Cardiac septum (tissue), 1 donor: ENCODE results near the gene TBL1X. TPM values are rescaled to one million over a fixed set of nuclear protein-coding genes. Genes with fewer than 3 reads are reported as not detected.

Experiments
- DNase-seq: peaks from one replicate; pipeline ENCODE4 v3.0.0-alpha.2; 2020; ENCODE audit warnings: low spot score
- intact Hi-C: fragments of 100-400 bp; cut with DNase I; formaldehyde crosslinking; loops from one replicate; pipeline ENCODE4 v1.14.0; 2022
- total RNA-seq: library from RNA; stranded (reverse); fragmentation: NEBNext Ultra II Directional; extraction: Animal tissue kit (Norgen Biotek cat#: 25700); gene quantifications from one replicate; pipeline ENCODE4 v1.2.1, GENCODE V29; 2021
- donor health status: DM: no; HTN: no; CAD: no.

TBL1X gene
- total RNA-seq, 1 donor from 2014 or later, result 11.3 TPM

GRCh38 chrX:9609499-9609898 is 144.6 kb downstream of the TBL1X start:
- intact Hi-C loops, result no loop called here
- DNase-seq, result no peak

DNA sequence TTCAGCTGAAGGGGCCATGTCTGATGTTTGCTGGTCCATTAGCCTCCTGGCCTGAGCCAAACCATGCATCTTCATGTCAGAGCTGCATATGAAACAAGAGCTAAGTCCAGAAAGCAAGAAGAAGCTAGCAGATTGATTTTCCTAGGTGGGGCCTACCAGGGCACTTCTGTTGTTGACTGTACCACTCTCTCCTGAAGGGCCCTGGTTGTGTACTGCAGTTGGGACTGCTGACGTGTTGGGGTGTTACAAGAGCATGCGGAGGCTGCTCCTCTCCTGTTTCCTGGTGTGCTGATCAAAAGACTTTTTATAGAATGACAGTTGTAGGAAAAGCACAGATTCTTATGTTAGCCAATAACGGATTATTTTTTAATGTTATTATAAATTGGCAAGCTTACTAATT is 145.1 kb downstream of the TBL1X start:
- DNase-seq, result no peak
- intact Hi-C loops, result no loop called here

GRCh38 chrX:9610771-9611392 is 146.0 kb downstream of the TBL1X start:
- DNase-seq, result no peak
- intact Hi-C loops, result no loop called here

DNA sequence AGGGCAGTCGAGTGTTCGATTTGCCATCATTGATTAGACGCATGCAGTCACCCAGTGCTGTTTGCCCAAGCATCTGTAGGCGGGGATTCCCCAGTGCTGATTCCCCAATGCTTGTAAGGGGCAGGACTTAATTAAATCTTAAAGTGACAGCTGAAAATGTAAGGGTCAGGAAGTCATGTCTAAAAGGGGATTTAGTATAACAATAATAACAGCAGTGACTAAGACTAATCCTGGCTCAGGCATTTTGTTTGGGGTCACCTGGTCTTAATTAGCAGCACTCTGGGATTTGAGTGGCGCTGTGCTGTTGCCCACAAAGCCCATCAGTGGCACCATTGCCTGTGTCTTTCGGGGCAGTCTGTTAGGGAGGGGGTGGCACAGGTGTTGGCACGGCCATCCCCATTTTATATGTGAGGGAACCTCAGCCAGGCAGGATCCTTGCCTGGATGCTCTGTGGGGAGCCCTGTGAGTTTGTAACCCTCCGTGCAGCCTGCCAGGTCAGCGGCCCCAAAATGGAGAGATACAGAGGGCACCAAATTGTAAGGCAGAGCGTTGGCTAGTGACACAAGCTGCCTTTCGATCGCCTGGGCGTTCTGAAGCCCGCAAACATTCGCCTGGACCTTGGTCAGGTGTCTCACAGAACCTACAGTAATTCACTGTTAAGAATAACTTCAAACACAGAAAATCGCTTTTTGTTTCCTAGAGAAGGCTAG is 146.7 kb downstream of the TBL1X start:
- intact Hi-C loops, result no loop called here
- DNase-seq, result no peak

DNA sequence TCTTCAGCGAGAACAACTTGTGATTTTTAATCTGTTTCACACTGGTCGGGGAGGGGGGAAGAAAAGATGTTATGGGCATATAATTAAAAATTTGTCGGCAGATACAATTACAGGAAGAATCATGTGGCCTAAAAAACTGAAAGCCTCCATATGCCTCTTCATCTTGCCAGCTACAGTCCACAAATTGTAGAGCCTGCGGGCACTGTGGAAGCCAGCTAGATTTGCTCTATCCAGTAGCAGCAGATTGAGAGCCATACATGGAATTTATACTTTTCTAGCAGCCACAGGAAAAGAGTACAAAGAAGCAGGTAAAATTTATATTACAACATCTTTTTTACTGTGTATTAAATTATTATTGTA is 147.3 kb downstream of the TBL1X start:
- DNase-seq, result no peak
- intact Hi-C loops, result no loop called here

DNA sequence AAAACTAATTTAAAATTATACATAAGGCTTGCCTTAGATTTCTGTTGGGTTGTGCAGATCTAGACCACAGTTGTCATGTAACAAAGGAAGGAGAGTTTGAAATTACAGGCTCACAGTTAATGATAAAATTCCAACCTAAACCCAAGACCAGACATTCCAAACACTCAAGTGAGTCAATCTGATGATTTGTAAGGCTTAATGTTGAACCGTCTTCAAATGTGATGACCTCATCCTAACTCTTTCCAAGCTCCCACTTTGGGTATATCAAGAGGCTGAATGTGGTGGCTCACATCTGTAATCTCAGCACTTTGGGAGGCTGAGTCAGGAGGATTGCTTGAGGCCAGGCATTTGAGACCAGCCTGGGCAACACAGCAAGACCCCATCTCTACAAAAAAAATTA is 149.2 kb downstream of the TBL1X start:
- intact Hi-C loops, result no loop called here
- no peak for DNase-seq

DNA sequence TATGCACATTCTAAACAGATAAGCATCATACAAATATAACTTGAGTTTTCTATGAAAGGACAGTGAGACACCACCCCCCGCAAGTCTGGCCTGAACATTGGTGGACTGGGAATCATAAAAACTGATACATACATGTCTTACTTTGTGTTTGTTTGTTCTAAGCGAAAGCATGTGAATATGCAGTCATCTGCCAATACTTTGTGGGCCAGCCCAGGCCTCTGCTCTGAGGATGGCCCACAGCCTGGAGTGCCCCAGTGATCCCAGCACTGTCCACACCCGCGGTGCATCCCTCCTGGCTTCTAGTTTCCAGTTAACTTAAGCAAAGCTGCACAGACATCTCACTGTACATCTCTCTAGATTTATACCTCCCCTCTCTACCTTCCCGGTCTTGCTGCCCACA is 154.3 kb downstream of the TBL1X start:
- DNase-seq, result no peak
- intact Hi-C loops, result no loop called here

- DNase-seq, result no peak
- intact Hi-C loops, result no loop called here
Measured at GRCh38 chrX:9619581-9619980, 154.7 kb downstream of the TBL1X start.

GRCh38 chrX:9622128-9622527 is 157.3 kb downstream of the TBL1X start:
- intact Hi-C loops, result no loop called here
- DNase-seq, result no peak

DNA sequence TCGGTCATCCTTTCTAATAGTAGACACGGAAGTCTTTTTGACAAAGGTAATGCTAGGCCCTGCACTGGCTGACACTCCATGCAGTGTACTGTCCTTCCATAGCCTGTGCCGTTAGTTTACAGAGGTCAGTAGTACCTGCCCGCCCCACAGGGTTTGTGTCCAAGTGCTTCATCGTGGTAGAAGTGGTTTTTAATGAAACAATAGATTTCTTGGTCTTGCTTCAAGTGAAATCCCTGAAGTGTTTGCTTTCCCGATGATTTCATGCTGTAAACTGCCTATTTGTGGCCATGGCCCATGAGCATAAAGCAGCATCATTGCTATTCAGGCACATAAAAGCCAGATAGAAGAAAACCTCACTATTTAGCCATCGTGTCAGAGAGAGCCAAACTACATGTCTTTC is 161.5 kb downstream of the TBL1X start:
- intact Hi-C loops, result no loop called here
- DNase-seq, result no peak

- no peak for DNase-seq
- intact Hi-C loops, result no loop called here
Measured at GRCh38 chrX:9627922-9628321, 163.1 kb downstream of the TBL1X start.

DNA sequence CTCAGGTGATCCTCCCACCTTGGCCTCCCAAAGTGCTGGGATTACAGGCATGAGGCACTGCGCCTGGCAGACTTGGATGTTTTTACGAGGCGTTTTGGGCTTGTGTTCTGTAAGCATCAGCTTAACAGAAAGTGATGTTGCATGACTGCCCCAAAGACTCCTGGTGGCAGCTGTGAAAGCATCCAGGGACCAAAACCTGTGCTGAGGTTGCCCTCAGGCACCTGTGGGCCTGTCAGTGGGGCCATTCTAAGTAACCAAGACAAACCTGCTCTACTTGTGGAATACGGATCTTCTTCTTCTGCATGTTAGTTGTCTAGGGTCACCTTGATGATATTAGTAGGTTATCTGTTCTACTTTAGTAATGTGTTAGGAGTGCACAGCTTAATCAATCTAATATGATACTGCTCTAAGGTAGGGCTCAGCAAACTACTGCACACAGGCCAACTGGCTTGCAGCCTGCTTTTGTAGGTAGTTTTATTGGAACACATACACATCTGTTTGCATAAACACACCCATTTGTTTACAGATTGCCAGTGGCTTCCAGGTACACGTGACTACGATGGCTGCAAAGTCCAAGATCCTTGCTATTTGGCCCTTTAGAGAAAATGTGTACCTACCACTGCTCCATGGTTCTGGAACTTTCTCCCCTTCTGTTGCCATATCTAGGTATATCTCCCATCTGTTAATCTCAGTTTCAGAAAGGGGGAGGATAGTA is 164.1 kb downstream of the TBL1X start:
- intact Hi-C loops, result no loop called here
- no peak for DNase-seq

DNA sequence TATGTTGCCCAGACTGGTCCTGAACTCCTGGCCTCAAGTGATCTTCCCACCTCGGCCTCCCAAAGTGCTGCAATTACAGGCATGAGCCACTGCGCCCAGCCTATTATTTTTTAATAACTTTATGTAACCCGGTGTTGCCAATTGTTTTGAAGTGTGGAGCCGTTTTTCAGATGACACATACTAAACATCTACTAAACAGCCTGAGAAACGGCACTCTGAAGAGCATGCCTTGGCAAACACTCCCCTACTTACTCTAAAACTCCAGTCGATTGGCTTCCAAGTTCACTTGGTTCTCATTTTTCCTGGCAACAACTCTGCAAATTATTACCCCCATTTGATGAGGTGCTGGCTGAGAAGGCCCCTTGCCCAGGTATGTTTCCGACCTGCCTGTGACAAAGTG is 169.7 kb downstream of the TBL1X start:
- DNase-seq, result no peak
- intact Hi-C loops, result no loop called here

DNA sequence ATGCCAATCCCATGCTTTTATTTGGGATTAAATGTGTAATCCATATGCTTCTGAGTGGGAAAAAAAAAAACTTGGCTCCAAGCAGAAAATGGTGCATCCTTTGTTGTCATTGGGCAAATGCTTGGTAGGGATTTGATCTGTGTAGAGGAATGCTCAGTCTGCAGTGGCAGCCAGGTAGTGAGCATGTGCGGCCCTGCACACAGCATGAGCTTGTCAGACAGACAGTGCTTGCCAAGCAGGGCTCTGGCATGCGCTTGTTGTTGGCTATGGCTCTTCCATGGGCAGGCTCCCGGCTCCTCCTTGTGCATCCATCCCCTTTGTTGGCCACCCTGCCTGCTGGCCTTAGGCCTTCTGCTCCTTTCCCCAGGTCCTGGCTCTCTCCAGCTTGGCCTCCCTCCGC is 170.5 kb downstream of the TBL1X start:
- no peak for DNase-seq
- intact Hi-C loops, result no loop called here

DNA sequence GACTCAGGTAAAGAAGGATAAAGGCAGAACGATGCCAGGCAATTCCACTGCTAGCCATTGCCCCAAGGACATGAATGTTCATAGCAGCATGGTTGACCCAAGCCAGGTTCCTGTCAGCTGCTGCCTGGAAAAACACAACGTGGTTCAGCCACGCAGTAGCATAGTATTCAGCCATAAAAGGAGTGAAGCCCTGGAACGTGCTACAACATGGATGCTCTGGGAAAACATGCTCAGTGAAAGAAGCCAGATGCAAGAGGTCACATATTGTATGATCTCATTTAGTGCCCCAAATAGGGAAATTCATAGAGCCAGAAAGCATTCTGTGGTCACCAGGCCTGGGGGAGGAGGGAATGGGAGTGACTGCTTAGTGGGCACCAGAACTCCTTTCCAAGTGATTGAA is 170.9 kb downstream of the TBL1X start:
- intact Hi-C loops, result no loop called here
- DNase-seq, result no peak

- DNase-seq, result no peak
- intact Hi-C loops, result no loop called here
Measured at GRCh38 chrX:9638871-9639270, 174.0 kb downstream of the TBL1X start.

GRCh38 chrX:9642270-9642995 is 177.6 kb downstream of the TBL1X start:
- intact Hi-C loops, result loop anchor here (10.0 kb wide), 1 partner anchor 178 kb away; the partner anchor contains the start of gene TBL1X
- DNase-seq, result no peak

GRCh38 chrX:9643807-9644206 is 178.9 kb downstream of the TBL1X start:
- intact Hi-C loops, result loop anchor here (10.0 kb wide), 1 partner anchor 179 kb away; the partner anchor contains the start of gene TBL1X
- no peak for DNase-seq

DNA sequence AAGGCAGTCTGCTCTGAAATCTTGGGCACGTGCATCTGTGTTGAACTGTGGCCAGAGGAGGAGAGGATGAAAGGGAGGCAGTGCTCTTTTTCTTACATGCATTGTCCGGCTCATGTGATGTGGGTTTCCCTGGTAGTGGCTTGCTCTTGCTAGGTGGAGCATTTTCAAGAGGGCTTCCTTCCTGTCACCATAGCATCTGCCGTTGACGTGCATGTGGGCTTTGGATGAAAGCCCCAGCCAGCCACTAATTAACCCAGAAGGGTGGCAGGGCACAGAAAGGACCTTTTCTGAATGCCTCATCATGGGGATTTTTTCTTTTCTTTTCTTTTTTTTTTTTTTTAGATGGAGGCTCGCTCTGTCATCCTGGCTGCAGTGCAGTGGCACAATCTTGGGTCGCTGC is 179.5 kb downstream of the TBL1X start:
- intact Hi-C loops, result loop anchor here (10.0 kb wide), 1 partner anchor 180 kb away; the partner anchor contains the start of gene TBL1X
- DNase-seq, result no peak
